Left ventricle myocardium superior (tissue), 1 donor: ENCODE results near the gene LIMS1. TPM values are rescaled to one million over a fixed set of nuclear protein-coding genes. Genes with fewer than 3 reads are reported as not detected.

Experiments
- ATAC-seq: fragments of 200-7000 bp; cut with Tn5 transposase; one replicate; pipeline ENCODE4 v1.9.1; 2020; ENCODE audit warnings: mild to moderate bottlenecking, moderate library complexity
- DNase-seq: peaks from one replicate; pipeline ENCODE4 v3.0.0-alpha.2; 2020
- intact Hi-C: fragments of 100-400 bp; cut with micrococcal nuclease; formaldehyde crosslinking; loops from one replicate; pipeline ENCODE4 v1.11.0; 2022
- total RNA-seq: library from RNA; stranded (reverse); fragmentation: NEBNext Ultra II Directional; extraction: Animal tissue kit (Norgen Biotek cat#: 25700); gene quantifications from one replicate; pipeline ENCODE4 v1.2.1, GENCODE V29; 2021
- donor health status: DM: no; HTN: yes; CAD: no; lungs with severe emphysema.

Gene LIMS1
- total RNA-seq, 1 donor from 2014 or later, result 74.3 TPM

- DNase-seq (no peak), ATAC-seq (no peak)
- intact Hi-C loops, result no loop called here
Observed at GRCh38 chr2:108604196-108604595, 69.9 kb downstream of the LIMS1 start.

- ATAC-seq, result peak; percentile 33
- intact Hi-C loops, result no loop called here
- no peak for DNase-seq
Observed at GRCh38 chr2:108605947-108606346, 71.7 kb downstream of the LIMS1 start.

GRCh38 chr2:108607706-108608301, 73.5 kb downstream of the LIMS1 start:
- intact Hi-C loops, result no loop called here
- ATAC-seq, result peak; percentile 62
- peak; percentile 62 for DNase-seq

GRCh38 chr2:108611021-108611420, 76.8 kb downstream of the LIMS1 start:
- DNase-seq (no peak), ATAC-seq (no peak)
- intact Hi-C loops, result no loop called here

GRCh38 chr2:108612153-108612513, 77.9 kb downstream of the LIMS1 start:
- DNase-seq (no peak), ATAC-seq (no peak)
- intact Hi-C loops, result no loop called here

GRCh38 chr2:108612514-108613183, 78.4 kb downstream of the LIMS1 start:
- DNase-seq (no peak), ATAC-seq (no peak)
- intact Hi-C loops, result no loop called here

- ATAC-seq, result peak; percentile 42
Observed at GRCh38 chr2:108613261-108614042, 79.2 kb downstream of the LIMS1 start.

GRCh38 chr2:108614043-108614545, 79.8 kb downstream of the LIMS1 start:
- ATAC-seq (no peak), DNase-seq (no peak)
- intact Hi-C loops, result no loop called here

More at GRCh38 chr2:108613261-108614042, 79.2 kb downstream of the LIMS1 start:
- intact Hi-C loops, result no loop called here
- no peak for DNase-seq

- intact Hi-C loops, result no loop called here
- ATAC-seq, result no peak
Observed at GRCh38 chr2:108614659-108615058, 80.4 kb downstream of the LIMS1 start.

GRCh38 chr2:108615480-108616090, 81.3 kb downstream of the LIMS1 start:
- no peak for DNase-seq
- intact Hi-C loops, result no loop called here
- ATAC-seq, result peak; percentile 36

More at GRCh38 chr2:108614659-108615058, 80.4 kb downstream of the LIMS1 start:
- no peak for DNase-seq

- ATAC-seq (no peak), DNase-seq (no peak)
- intact Hi-C loops, result no loop called here
Observed at GRCh38 chr2:108616318-108616717, 82.0 kb downstream of the LIMS1 start.

GRCh38 chr2:108616751-108617161, 82.5 kb downstream of the LIMS1 start:
- DNase-seq, result no peak
- no peak for ATAC-seq

GRCh38 chr2:108617617-108618016, 83.3 kb downstream of the LIMS1 start:
- intact Hi-C loops, result no loop called here
- ATAC-seq (no peak), DNase-seq (no peak)

More at GRCh38 chr2:108616751-108617161, 82.5 kb downstream of the LIMS1 start:
- intact Hi-C loops, result no loop called here

GRCh38 chr2:108619925-108620620, 85.8 kb downstream of the LIMS1 start:
- intact Hi-C loops, result no loop called here
- DNase-seq, result no peak
- ATAC-seq, result no peak

GRCh38 chr2:108620656-108621055, 86.4 kb downstream of the LIMS1 start:
- DNase-seq (no peak), ATAC-seq (no peak)
- intact Hi-C loops, result no loop called here

GRCh38 chr2:108621087-108621559, 86.9 kb downstream of the LIMS1 start:
- peak; percentile 74 for ATAC-seq
- no peak for DNase-seq
- intact Hi-C loops, result no loop called here

- no peak for DNase-seq
- intact Hi-C loops, result no loop called here
- ATAC-seq, result no peak
Observed at GRCh38 chr2:108621687-108622681, 87.7 kb downstream of the LIMS1 start.

GRCh38 chr2:108623616-108624015, 89.3 kb downstream of the LIMS1 start:
- intact Hi-C loops, result no loop called here
- no peak for ATAC-seq

More at GRCh38 chr2:108623616-108624015, 89.3 kb downstream of the LIMS1 start:
- no peak for DNase-seq
